ENCODE measurements around the gene PARP3.

The PARP3 gene

DNA sequence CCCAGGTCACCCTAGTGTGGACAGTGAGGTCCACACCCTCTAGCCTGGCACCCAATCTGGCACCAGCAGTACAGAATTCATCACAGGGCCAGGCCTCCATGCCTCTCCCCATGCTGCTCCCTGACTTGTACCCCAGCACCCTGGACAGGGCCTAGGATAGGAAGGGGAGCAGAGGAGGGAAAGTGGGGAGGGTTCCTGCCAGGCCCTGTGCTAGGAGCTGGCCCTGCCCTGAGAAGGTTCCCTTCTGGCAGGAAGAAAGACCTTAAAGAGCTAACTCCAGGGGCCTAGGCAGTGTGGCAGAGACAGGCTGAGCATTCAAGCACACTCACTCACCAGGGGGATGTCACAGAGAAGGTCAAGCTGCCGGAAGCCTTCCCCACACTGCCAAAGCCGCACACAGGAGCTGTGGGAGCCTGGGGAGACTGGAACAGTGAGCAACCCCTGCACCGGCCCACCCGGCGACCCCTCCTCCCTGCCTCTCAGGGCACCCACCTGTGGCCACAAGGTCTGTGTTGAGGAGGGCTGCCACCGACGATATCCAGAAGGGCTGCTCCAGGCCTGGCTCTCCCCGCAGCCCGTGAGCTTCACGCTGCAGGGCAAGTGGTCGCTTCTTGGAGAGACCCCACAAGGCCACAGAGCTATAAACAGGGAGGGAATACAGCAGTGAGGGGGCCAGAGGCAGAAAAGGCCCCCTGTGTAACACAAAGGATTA, 7.9 kb upstream of the PARP3 start:
- DNase-seq (ENCODE audit: low spot score) = no peak

DNA sequence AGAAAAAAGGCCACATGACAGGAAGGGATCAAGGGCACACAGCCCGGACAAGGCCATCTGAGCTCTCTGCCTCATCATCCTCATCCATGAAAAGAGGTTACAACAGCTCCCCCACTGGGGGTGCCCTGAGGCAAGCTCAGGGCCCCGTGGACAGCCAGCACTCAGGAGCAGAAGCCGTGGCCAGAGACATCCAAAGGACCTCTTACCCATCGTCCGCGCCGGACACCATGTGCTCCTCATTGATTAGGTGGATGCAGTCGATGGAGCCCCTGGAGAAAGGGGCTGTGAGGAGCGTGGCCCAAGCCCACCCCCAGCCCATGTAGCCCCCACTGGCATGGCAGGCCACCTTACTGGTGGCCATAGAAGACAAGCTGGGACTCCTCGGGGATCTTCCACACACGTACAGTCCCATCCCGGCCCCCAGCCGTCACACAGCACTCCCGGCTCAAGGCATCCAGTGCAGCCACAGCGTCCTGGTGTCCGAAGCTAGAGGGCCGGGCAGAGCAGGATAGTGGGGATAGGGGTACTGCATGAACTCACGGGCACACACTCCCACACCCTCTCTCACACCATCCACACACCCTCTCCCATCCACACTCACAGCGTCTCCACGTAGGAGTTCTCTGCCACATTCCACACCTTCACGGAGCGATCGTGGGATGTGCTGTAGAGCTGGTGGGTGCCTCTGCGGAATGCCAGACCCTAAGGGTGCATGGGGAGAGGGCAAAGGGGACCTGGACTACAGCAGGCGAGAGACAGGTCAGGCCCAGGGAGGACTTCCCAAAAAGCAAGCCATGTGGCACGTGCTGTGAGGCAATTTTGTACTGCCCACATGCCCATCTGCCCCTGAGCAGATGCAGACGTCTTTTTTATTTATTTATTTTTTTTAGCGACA, 6.9 kb upstream of the PARP3 start:
- DNase-seq (ENCODE audit: low spot score) = no peak

DNA sequence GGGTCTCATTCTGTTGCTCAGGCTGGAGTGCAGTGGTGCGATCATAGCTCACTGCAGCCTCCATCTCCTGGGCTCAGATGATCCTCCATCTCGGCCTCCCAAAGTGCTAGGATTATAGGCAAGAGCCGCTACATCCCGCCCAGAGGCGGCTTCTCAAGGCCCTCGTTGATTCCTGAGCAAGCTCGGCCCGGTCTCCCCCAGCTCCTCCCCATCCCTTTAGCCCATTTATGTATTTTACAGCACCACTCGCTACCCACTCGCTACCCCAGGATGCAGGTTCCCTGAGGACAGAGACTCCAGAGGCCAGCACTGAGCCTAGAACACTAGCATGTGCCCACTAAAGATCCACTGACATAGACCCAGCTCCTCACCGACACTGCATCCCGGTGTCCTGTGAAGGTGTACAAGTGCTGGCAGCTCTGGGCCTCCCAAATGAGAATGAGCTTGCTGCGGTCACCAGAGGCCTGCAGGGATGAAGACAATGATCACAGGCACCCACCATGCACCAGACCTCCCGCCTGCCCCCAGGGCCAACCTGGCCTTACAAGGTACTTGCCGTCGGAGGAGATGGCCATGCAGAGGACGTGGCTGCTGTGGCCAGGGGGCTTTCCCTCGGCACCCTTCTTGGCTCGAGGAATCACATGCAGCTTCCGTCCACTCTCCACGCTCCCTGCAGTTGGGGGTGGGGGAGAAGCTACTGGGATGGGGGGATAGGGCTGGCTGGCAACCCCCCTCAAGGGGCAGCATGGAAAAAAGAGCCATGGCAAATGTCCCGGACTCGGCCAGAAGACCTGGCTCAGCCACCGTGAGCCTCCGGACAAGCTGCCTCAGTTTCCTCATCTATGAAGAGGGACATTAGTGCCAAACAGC, 6.0 kb upstream of the PARP3 start:
- no peak for DNase-seq (ENCODE audit: low spot score)

DNA sequence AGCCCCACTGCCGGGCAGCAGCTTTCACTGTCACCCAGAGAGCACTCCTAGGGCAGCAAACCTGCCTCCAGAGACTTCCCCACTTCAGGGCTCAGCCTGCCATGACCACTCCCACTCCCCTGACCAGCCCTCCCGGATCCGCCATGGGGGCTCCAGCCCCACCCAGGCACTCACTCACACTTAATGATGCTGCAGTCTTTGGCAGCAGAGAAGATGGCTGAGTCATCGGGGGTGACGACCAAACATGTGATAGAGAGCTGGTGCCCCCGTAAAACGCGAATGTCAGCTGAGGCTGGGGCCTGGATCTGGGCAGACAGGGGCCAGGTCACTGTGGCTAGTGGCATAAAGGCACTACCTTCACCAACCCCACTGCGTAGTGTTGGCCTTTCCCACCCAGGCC, 5.1 kb upstream of the PARP3 start:
- DNase-seq (ENCODE audit: low spot score) = no peak

DNA sequence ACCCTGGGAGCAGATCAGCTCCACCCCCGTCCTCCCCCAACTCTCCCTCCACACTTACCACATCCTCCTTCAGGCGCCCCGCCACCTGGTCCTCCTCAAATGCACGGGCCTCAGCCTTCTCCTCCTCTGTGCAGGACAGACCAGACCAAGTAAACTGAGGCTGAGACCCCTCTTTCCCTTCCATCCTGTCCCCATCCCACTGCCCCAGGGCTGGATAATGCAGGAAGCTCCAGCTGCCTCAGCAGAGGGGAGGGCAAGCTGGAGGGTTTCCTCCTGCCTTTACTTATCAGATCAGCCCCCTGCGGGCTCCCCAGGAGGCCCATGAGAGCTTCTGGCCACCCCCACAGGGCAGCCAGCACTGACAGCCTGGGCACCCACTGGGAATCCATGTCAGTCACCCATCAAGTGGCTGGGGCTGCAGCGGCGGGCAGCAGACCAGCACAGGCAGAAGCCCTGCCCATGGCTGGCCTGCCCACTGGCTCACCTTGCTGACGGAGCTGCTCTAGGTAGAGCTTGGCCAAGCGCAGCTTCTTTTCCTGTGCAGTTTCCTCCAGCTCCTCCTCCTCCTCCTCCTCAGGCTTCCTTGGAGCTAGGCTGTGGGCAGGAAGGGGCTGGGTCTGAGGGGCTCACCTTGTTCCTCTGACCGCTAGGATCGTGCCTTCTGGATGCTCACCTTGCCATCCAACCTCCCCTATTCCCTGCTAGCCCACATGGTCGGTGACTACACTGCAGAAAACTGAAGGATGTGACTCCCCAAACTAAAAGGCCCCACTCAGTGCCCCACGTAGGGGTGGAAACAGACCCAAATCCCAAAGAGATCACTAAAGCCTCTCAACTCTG, 4.3 kb upstream of the PARP3 start:
- DNase-seq (ENCODE audit: low spot score) = no peak

DNA sequence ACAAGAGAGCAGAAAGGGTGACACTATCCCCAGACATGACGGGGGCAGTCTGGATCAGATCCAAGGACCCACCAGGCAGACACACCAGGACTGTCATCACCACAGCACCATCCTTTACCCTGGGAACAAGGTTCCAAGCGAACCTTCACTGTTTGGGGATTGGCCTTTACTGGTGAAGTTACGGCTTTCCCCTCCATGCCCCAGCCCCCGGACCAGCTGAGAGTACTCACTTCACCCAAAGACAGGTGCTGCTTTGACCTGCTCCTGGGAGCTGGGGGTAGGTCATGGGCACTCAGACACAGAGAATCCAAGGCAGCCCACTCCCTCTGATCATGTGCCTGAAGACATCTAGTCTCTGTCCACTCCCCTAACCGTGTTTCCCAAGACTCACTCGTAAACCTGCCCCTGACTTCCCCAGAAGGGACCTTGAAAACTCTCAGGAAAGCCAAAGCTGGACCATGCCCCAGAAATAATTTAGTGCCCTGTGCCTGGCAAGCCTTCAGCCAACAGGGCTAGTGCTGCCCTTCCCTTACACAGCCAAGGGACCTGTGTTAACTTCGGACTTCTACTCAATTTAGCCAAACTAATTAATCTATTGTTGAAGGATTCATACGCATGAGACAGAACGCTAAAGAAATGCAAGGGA, 3.3 kb upstream of the PARP3 start:
- DNase-seq (ENCODE audit: low spot score) = no peak

DNA sequence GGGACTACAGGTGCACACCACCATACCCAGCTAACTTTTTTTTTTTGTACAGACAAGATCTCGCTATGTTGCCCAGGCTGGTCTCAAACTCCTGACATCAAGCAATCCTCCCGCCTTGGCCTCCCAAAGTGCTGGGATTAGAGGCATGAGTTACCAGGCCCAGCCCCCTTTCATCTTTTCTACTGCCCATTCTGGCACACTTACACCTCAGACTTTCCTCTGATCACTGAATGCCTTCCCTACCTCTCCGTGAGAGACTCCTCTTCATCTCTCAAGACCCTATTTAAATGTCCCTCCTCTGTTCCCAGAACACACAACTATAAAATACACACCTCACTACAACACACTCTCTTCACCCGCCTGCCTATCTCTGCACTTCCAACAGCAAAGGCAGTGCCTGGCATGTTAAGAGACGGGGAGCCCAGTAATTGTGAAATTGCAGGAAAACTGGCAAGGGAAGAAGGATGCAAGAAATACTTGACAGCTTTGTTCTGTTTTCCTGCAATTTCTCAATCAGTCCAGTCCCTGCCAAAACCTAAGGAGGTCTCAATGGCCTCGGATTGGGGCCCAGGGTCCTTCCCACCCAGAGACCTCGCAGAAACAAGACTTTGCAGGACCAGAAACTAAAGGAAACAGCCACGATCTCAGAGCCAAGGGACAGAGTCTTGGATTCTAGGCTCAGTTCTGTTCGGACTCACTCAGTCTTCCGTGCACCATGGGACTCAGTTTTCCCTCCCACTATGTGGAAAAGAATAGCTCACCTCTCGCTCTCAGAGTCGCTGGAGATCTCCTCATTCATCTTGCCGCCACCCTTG, 1.3 kb upstream of the PARP3 start:
- DNase-seq (ENCODE audit: low spot score) = no peak

DNA sequence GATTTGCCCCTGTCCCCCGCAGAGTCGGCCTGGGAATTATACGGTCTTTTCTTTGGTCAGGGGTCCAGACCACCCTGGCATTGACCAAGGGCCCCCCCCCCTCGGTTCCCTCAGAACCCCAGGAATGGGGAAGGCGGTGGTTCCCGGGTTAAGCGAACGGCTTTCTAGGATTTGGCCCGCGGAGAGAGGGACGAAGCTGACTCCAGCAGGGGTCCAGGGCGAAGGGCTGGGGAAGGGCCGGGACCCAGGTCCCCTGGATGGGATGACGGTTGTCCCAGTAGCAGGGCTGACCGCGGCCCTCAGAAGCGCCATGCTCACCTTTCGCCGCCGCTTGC, 733 bp upstream of the PARP3 start:
- no peak for DNase-seq (ENCODE audit: low spot score)

DNA sequence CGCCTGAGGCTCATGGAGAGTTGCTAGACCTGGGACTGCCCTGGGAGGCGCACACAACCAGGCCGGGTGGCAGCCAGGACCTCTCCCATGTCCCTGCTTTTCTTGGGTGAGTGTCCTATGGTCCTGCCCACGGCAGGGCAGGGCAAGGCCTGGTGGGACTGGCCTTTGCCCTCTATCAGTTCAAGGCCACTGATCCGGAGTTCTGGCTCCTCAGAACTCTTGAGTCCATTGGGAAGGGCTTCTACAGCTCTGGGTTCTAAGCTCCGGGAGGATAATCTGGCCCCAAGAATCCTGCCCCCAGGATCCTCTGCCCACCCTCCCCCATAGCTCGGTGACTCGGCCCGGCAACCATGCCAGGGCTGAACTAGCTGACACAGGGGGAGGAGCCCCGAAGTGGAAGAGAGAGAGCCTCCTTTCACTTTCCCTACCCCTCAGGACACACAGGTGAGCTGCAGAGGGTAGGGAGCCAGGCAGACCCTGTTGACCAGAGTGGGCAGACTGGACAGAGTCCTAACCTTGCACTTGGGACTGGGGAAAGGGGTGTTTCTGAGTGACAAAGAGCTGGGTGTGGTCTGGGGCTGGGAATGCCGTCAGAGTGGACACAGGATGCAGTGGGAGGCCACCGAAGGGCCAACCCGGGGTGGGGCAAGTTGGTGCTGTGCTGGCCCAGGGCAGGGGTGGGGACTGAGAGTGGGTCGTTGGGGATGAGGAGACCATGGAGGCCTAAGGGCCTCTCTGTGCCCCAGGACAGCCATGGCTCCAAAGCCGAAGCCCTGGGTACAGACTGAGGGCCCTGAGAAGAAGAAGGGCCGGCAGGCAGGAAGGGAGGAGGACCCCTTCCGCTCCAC, 664 bp downstream of the PARP3 start:
- peak; percentile 56 for DNase-seq (ENCODE audit: low spot score)

DNA sequence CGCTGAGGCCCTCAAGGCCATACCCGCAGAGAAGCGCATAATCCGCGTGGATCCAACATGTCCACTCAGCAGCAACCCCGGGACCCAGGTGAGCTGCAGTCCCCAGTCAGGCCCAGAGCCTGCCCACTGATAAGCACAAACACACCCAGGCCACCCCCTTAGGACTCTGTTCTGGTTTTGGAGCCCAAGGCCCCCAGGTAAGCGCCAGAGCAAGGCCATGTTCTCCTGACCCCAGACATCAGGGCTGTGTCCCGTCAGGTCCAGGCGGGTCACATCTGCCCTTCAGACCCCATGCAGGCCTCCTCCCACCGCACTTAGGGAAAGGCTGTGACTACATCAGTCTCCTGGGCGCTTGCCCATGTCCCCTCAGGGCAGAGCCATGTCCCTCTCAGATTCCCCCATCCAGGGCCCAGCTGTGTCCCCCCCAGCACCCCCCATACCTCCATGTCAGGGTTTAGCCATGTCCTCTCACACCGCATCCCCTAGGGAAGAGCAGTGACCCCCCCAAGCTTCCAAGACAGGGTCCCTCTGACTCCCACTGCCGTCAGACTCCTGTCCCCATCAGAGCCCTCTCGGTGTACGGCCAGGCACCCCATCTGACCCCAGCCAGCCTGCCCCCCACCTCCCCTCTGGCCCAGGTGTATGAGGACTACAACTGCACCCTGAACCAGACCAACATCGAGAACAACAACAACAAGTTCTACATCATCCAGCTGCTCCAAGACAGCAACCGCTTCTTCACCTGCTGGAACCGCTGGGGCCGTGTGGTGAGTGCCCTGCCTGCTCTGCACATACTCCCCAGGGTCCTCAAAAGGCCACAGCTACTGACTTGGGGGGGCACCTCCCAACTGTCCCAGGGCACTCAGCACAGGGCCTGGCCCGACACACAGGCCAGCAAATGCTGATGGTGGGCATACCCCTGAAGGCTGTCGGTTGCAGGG, 1.6 kb downstream of the PARP3 start:
- no peak for DNase-seq (ENCODE audit: low spot score)

DNA sequence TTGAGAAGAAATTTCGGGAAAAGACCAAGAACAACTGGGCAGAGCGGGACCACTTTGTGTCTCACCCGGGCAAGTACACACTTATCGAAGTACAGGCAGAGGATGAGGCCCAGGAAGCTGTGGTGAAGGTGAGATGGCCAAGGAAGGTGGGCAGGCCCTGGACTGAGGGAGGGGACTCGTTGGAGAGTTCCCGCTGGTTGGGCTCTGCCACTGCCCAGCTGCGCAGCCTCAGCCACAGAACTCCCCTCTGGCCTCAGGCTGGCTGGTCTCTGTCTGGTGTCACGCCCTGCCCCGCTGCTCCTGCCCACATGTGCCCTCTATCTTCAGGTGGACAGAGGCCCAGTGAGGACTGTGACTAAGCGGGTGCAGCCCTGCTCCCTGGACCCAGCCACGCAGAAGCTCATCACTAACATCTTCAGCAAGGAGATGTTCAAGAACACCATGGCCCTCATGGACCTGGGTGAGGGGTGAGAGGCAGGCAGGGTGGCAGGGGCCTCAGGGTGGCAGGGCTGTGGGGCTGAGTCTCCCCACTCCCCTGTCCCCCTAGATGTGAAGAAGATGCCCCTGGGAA, 2.4 kb downstream of the PARP3 start:
- DNase-seq (ENCODE audit: low spot score) = no peak

DNA sequence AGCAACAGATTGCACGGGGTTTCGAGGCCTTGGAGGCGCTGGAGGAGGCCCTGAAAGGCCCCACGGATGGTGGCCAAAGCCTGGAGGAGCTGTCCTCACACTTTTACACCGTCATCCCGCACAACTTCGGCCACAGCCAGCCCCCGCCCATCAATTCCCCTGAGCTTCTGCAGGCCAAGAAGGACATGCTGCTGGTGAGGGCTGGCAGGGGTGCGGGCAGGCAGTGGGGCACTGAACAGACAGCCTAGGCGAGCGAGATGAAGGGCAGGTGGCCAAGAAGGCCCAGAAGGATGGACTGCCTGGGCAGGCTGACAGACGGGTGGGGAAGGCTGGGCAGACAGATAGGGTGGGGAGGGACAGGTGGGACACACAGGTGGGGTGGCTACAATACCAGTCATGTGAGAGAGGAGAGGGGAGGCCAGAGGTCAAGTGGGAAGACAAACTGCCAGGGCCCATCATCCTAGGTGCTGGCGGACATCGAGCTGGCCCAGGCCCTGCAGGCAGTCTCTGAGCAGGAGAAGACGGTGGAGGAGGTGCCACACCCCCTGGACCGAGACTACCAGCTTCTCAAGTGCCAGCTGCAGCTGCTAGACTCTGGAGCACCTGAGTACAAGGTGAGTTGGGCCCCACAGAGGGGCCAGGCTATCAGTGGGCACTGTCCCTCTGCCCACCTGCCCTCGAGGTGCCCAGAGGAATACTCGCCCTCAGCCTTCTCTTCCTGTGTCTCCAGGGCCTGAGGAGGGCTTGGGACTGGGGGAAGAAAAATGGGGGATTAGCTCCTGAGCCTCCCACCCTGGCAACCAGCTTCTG, 3.1 kb downstream of the PARP3 start:
- no peak for DNase-seq (ENCODE audit: low spot score)

DNA sequence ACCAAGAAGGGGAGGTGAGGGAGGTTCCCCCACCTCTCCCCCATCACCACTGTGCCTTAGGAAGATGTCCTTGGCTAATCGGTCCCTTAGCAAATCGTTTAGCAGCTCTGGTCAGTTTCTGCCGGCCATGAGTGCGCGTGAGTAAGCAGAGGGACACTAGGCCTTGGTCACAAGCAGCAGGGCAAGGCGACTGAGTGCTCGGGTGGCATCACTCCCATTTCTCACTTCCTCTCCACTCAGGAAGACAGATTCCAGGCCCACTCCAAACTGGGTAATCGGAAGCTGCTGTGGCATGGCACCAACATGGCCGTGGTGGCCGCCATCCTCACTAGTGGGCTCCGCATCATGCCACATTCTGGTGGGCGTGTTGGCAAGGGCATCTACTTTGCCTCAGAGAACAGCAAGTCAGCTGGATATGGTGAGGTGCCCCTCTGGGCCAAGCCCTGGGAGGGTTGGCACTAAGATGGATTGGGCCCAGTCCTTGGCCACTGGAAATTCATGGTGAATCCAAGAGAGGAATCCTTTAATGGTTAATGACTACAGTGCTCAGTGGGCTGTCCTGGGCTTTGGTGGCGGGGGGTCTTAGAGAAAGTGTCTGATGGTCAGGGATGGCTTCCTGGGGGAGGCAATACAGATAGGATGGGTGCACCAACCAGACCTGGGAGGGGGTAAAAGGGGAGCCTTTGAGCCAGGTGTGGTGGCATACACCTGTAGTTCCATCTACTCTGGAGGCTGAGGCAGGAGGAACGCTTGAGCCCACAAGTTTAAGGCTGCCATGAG, 4.0 kb downstream of the PARP3 start:
- DNase-seq (ENCODE audit: low spot score) = no peak

DNA sequence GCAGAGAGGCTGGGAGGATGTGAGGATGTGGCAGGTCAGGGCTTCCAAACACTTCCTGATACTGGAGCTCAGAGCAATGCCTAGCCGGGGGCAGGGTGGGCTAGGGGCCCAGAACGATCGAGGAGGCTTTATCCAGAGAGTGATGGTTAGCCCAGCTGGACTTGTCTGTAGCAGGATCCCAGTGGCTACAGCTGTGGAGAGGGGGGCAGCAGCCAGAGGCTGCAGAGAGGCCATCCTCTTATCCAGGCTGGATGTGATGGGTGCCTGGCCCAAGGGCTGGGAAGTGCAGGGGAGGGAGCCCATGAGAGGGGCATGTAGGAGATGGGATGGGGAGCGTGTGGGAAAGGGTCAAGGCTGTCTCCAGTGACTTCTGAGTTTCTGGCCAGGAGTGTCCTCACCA, 4.6 kb downstream of the PARP3 start:
- no peak for DNase-seq (ENCODE audit: low spot score)

DNA sequence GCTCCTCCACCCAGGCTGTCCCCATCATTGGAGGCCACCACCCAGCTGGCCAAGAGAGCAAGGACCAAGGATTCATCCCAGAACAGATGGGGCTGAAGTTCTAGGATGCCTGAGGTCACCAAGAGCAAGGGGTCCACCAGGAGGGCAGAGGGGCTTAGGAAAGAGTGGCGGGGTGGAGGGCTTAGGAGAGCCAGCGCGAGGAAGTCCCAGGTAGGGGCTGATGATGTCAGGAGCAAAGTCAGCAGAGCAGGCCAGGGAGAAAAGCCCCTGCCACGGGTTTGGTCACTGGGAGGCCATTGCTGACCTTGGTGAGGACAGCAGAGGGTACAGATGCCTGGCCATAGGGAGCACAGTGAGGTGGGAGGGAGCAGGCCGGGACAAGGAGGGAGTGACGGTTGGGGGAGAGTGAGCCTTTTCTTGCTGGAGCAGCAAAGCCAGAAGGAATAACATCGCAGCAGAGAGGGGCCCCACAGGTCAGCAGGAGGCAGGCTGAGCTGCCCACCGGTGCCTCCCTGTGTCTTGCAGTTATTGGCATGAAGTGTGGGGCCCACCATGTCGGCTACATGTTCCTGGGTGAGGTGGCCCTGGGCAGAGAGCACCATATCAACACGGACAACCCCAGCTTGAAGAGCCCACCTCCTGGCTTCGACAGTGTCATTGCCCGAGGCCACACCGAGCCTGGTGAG, 5.2 kb downstream of the PARP3 start:
- DNase-seq (ENCODE audit: low spot score) = no peak
